GM12878 (cell line): ENCODE measurements around the gene TMEM135. TPM values are rescaled to one million over a fixed set of nuclear protein-coding genes. Genes with fewer than 3 reads are reported as not detected.

Experiments used
- ATAC-seq: fragments of 200-7000 bp; cut with Tn5 transposase; 3 replicates; pipeline ENCODE4 v1.9.1; 2020; ENCODE audit warnings: mild to moderate bottlenecking, moderate library complexity
- BruUV-seq: library from RNA; stranded (reverse); fragments of 400-500 nt; replicated peaks from 2 replicates; lab custom pipeline; 2021; lab: Mats Ljungman, UMichigan
- CTCF ChIA-PET: fragments of 300-600 bp; sonication (Branson Sonifier 250); formaldehyde crosslinking; extraction: SDS; loops from one replicate; lab custom pipeline; 2021; ENCODE audit warnings: inconsistent platforms; lab: Yijun Ruan, JAX
- POLR2A ChIA-PET: fragments of 350-600 bp; formaldehyde crosslinking; extraction: SDS; loops from one replicate; lab custom pipeline; 2021; ENCODE audit warnings: inconsistent platforms; lab: Charles Lee
- RAD21 ChIA-PET: fragments of 300-600 bp; sonication (Branson Sonifier 250); formaldehyde crosslinking; loops from one replicate; lab custom pipeline; 2023; ENCODE audit warnings: antibody characterized with exemption; ENCODE audit not compliant: unreplicated experiment; lab: Charles Lee
- SMC1A ChIA-PET: fragments of 300-600 bp; sonication (Branson Sonifier 250); formaldehyde crosslinking; loops from one replicate; lab custom pipeline; 2023; ENCODE audit not compliant: unreplicated experiment, uncharacterized antibody; lab: Charles Lee
- DNase-seq: peaks from one replicate; pipeline ENCODE4 v3.0.0-alpha.2; 2011; ENCODE audit warnings: low read depth, low spot score
- FAIRE-seq: peaks from 3 replicates; lab custom pipeline; 2011; peaks lifted over from hg19 to GRCh38; lab: Jason Lieb, UNC
- H2AFZ ChIP-seq: 2 replicates; pipeline ENCODE4 v1.6.0; 2011; ENCODE audit warnings: low read depth, low read length, control low read depth; ENCODE audit not compliant: control insufficient read depth
- H3K27ac ChIP-seq: 2 replicates; pipeline ENCODE4 v1.5.1; 2011; ENCODE audit warnings: control low read depth; ENCODE audit not compliant: control insufficient read depth, insufficient read depth
- H3K27me3 ChIP-seq, 2 experiments: replicated peaks in 1 of 2; 2 replicates each; pipeline versions ENCODE4 v1.6.0 to v1.6.1; 2011; ENCODE audit warnings: low read length in 1 of 2; ENCODE audit not compliant: control insufficient read depth in 2 of 2, insufficient read depth in 2 of 2
- H3K36me3 ChIP-seq, 2 experiments: 2 replicates each; pipeline ENCODE4 v1.5.1; 2011; ENCODE audit warnings: low read length in 1 of 2; ENCODE audit not compliant: control insufficient read depth in 2 of 2, insufficient read depth in 2 of 2
- H3K4me1 ChIP-seq: 2 replicates; pipeline ENCODE4 v1.6.1; 2011; ENCODE audit warnings: mild to moderate bottlenecking, low read length, moderate library complexity, mixed read lengths; ENCODE audit not compliant: control insufficient read depth, insufficient read depth
- H3K4me2 ChIP-seq: 2 replicates; pipeline ENCODE4 v1.6.0; 2011; ENCODE audit warnings: control low read depth; ENCODE audit not compliant: control insufficient read depth, insufficient read depth
- H3K4me3 ChIP-seq: fragments of 200-600 bp; sonication (generic); 2 replicates; pipeline ENCODE4 v1.5.1; 2016
- H3K79me2 ChIP-seq: 2 replicates; pipeline ENCODE4 v1.6.0; 2011; ENCODE audit warnings: low read length; ENCODE audit not compliant: control insufficient read depth, insufficient read depth
- H3K9ac ChIP-seq: 2 replicates; pipeline ENCODE4 v1.8.0; 2011; ENCODE audit warnings: low read length, control low read depth, mixed read lengths; ENCODE audit not compliant: control insufficient read depth, insufficient read depth
- H3K9me3 ChIP-seq: replicated peaks from 3 replicates; pipeline ENCODE4 v1.5.1; 2011; ENCODE audit warnings: mild to moderate bottlenecking, low read length; ENCODE audit not compliant: control insufficient read depth, insufficient read depth
- H4K20me1 ChIP-seq: 2 replicates; pipeline ENCODE4 v1.6.0; 2011; ENCODE audit not compliant: control insufficient read depth, insufficient read depth
- BCL11A ChIP-seq: IDR thresholded peaks from 2 replicates; pipeline ENCODE4 v1.6.1; 2011; ENCODE audit warnings: low read depth, low read length
- E2F4 ChIP-seq: IDR thresholded peaks from 2 replicates; pipeline ENCODE4 v1.6.1; 2012; ENCODE audit warnings: low read depth, low read length, improper control_type of control experiment
- EED ChIP-seq: sonication (generic); IDR thresholded peaks from 2 replicates; pipeline ENCODE4 v1.6.1; 2016; ENCODE audit warnings: antibody characterized with exemption, low read depth
- NRF1 ChIP-seq: conservative IDR thresholded peaks from 2 replicates; pipeline ENCODE4 v1.6.1; 2011; ENCODE audit warnings: mild to moderate bottlenecking, low read depth, low read length, improper control_type of control experiment
- RAD51 ChIP-seq: fragments of 450-650 bp; IDR thresholded peaks from 2 replicates; pipeline ENCODE4 v1.6.1; 2016; ENCODE audit warnings: moderate library complexity, mild to moderate bottlenecking, inconsistent platforms
- RFX5 ChIP-seq: IDR thresholded peaks from 2 replicates; pipeline ENCODE4 v1.6.1; 2011; ENCODE audit warnings: low read depth, low read length, improper control_type of control experiment
- SREBF2 ChIP-seq: IDR thresholded peaks from 2 replicates; pipeline ENCODE4 v1.6.1; 2012; ENCODE audit warnings: mild to moderate bottlenecking, low read length
- STAT3 ChIP-seq: IDR thresholded peaks from 2 replicates; pipeline ENCODE4 v1.6.1; 2011; ENCODE audit warnings: low read depth, low read length, improper control_type of control experiment
- WGBS: methylation state at CpG from one replicate; pipeline ENCODE4 v1.1.6; 2016; ENCODE audit warnings: low lambda C conversion rate; ENCODE audit not compliant: insufficient replicate concordance, insufficient coverage; ENCODE audit errors: missing lambda C conversion rate; 5-methylcytosine and 5-hydroxymethylcytosine counted together
- in situ Hi-C: fragments of 300-500 bp; cut with MboI; formaldehyde crosslinking; loops from 9 replicates; pipeline ENCODE4 v1.14.3; 2018; ENCODE audit warnings: mixed read lengths
- intact Hi-C: fragments of 100-400 bp; cut with micrococcal nuclease; formaldehyde crosslinking; loops from one replicate; pipeline ENCODE4 v1.14.2; 2022; ENCODE audit not compliant: unreplicated experiment
- polyA plus RNA-seq, 11 experiments: library from polyadenylated mRNA; depleted of rRNA in 4 of 11; unstranded in 6 of 11; stranded (reverse) in 5 of 11; fragments of >200 nt; fragmentation: Nextera tagmentation in 4 of 11; fragmentation: Illumina TruSeq in 1 of 11; extraction: Ambion mirVana in 4 of 11; extraction: Trizol in 1 of 11; gene quantifications; 1 replicate in 1 of 11; 2 replicates in 10 of 11; pipeline versions ENCODE4 v1.2.1 to v1.2.3, GENCODE V29; 2011 to 2016; ENCODE audit warnings: inconsistent platforms in 2 of 11, missing spikeins in 2 of 11, low read depth in 1 of 11
- total RNA-seq, 4 experiments: library from RNA; depleted of rRNA in 3 of 4; stranded (reverse); fragments of >200 nt in 3 of 4; fragmentation: Illumina TruSeq in 1 of 4; extraction: Trizol in 1 of 4; gene quantifications; 2 replicates each; pipeline versions ENCODE4 v1.2.1 to v1.2.3, GENCODE V29; 2013 to 2021

TMEM135 gene
- total and polyA plus RNA-seq, 10 of the 15 experiments (the other 5 are each of a cell fraction or from before 2014, with no cell fraction given) = 7.2 to 117 (median 12.9) TPM

GRCh38 chr11:87239001-87239400, 201.3 kb downstream of the TMEM135 start:
- Histone ChIP-seq H3K79me2 (no peaks in the 10 kb centered on the region), H2AFZ (no peak overlapping the region), H3K27ac (no peak overlapping the region), H3K4me3 (no peak overlapping the region), H4K20me1 (no peaks in the 10 kb centered on the region), H3K27me3 (no peaks in the 10 kb centered on the region), H3K4me1 (no peaks in the 10 kb centered on the region), H3K9me3 (no peaks in the 10 kb centered on the region), H3K4me2 (no peak overlapping the region), H3K36me3 (no peaks in the 10 kb centered on the region)
- no peak for DNase-seq
- POLR2A ChIA-PET = no interaction called here
- in situ Hi-C loops = no loop called here
- no peak for ATAC-seq
- intact Hi-C loops = no loop called here
- SMC1A ChIA-PET = interaction anchor here (1.0 to 1.4 kb wide), 3 partner anchors 13 to 18 kb away, joined by 3 to 4 read pairs (median 3); no protein-coding TSS in a partner anchor
- RAD21 ChIA-PET = no interaction called here
- 94% methylated on average over 2 of the region's 2 CpGs for WGBS
- no TSS peak for BruUV-seq
- CTCF ChIA-PET = no interaction called here
- TF ChIP-seq STAT3 = no peak
- TF ChIP-seq E2F4 = no peak
- no peak for TF ChIP-seq EED
- TF ChIP-seq NRF1 = no peak
- no peak for TF ChIP-seq BCL11A
- TF ChIP-seq, all 136 proteins: peak for 0
- H3K9ac ChIP-seq = no peak overlapping the region
- FAIRE-seq = no peak

DNA sequence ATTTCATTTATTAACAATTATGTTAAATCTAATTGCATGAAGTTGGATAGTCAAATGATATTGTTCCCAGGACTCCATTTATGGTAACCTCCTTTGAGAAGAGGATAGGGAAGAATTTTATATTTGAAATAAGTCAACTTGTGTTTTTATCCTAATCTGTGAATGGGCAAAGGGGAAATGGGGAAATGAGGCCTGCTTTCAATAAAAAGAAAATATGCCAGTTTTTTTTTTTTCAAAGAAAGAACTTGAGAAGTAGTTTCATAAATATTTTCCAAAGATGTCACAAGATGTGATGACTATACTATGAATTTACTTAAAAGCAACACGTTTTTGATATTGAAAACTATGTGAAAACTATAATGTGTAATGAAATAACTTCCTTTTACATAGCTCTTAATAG, 201.8 kb downstream of the TMEM135 start:
- H3K9ac ChIP-seq = no peak overlapping the region
- H4K20me1 ChIP-seq = no peaks in the 10 kb centered on the region
- ChIA-PET RAD21 (no interaction called here), SMC1A (interaction anchor here (1.0 kb wide), 1 partner anchor 18 kb away, joined by 3 read pairs; no protein-coding TSS in a partner anchor), CTCF (no interaction called here), POLR2A (no interaction called here)
- FAIRE-seq = no peak
- intact Hi-C loops (no loop called here), in situ Hi-C loops (no loop called here)
- no peaks in the 10 kb centered on the region for H3K79me2 ChIP-seq
- no peak overlapping the region for H2AFZ ChIP-seq
- no peak for DNase-seq
- no peaks in the 10 kb centered on the region for H3K36me3 ChIP-seq
- H3K4me3 ChIP-seq = no peak overlapping the region
- ATAC-seq = no peak
- no peak for TF ChIP-seq RAD51
- no peak for TF ChIP-seq SREBF2
- TF ChIP-seq RFX5 = no peak
- no peak overlapping the region for H3K27ac ChIP-seq
- H3K4me2 ChIP-seq = no peak overlapping the region
- H3K27me3 ChIP-seq = no peaks in the 10 kb centered on the region
- WGBS = 92% methylated on average over 1 of the region's 1 CpG
- H3K9me3 ChIP-seq = no peaks in the 10 kb centered on the region
- no TSS peak for BruUV-seq
- H3K4me1 ChIP-seq = no peaks in the 10 kb centered on the region
